HG02642 (cell line): ENCODE data around the gene GPATCH2L.

ENCODE experiments used
- ATAC-seq: cut with Tn5 transposase; IDR thresholded peaks from one replicate; pipeline ENCODE4 v1.9.1; 2021; ENCODE audit warnings: mild to moderate bottlenecking; ENCODE audit not compliant: unreplicated experiment, poor library complexity

GPATCH2L gene

DNA sequence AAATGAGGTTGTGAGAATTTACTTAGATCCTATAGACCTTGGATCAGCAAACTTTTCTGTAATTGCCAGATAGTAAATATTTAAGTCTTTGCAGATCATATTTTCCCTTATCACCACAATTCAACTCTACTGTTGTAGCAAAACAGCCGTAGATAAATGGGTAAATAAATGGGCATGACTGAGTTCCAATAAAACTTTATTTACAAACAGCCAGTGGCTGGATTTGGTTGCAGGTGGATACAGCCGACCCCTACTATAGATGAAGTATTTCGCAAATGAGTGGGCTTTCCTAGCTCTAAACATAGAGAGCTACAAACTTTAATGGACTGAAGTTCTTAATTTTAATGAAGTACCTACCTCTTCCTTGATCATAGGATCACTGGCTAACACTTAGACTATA lies 100.7 kb downstream of the GPATCH2L start:
- no peak for ATAC-seq

DNA sequence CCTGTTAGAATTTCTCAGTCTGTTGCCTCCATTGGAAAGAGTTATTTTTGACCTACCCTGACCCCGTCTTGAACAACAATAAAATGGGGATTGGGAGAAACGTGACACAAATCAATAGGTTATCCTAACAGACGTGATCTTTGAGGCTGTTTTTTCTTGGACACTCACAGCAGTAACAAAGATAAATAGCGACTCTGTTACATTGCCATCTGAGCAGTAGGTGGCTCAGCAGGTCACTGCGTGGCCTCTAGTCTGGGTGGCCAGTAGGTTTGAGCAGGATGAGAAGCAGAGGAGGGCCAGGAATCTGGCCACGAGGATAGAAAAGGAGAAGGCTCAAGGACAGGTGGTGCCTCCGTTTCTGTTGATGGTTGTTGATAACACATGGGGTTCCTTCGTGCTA lies 101.4 kb downstream of the GPATCH2L start:
- ATAC-seq, result no peak

DNA sequence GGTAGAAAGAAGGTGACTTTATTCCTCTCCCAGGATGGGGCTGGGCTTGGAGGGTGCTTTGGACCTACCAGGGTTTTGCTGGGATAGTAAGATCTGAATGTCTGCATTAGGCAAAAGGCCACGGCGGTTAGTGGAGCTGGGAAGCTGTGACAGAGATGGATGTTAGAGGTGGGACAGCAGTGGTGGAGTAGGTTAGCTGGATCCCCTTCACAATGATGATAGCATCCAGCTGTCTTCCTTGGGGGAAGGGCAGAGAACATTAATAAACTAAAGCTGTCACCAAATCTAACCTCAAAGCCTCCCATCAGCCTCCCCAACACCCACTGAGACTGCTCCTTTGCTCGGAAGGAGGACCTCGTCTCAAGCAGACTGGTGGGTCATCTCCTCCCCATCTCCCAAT lies 104.8 kb downstream of the GPATCH2L start:
- ATAC-seq, result no peak

GRCh38 chr14:76257111-76257803 lies 105.5 kb downstream of the GPATCH2L start:
- ATAC-seq, result no peak

- ATAC-seq, result no peak
Measured at GRCh38 chr14:76257842-76258397, 106.2 kb downstream of the GPATCH2L start.

DNA sequence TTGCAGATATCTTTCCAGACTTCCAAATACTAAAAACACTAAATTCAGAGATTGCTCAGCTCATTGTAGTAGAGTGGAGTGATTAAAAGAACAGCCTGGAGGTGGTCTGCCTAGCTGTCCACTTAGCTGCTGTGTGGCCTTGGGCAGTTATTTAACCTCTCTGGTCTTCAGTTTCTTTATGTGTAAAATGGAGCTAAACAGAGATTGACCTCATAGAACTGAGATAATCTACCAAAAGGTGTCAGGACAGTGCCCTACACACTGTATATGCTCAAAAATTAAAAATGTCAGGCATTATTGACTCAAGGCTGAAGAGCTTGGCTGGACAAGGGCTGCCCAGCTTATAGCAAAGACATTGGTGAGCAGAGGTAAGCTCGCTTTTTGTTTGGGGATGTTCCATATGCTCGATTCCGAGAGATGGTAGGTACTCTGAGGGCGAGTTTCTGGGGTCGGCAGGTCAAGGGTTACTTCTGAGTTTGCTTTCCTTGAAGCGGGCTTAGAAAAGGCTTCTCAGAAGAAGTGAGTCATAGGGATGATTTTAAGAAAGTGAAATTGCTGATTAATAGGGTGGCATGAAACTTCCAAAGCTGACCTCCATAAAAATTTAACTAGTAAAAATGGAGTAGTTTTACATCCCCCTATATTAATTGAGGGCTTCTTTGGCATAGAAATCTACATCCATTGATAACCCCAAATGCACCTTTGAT lies 107.5 kb downstream of the GPATCH2L start:
- no peak for ATAC-seq

DNA sequence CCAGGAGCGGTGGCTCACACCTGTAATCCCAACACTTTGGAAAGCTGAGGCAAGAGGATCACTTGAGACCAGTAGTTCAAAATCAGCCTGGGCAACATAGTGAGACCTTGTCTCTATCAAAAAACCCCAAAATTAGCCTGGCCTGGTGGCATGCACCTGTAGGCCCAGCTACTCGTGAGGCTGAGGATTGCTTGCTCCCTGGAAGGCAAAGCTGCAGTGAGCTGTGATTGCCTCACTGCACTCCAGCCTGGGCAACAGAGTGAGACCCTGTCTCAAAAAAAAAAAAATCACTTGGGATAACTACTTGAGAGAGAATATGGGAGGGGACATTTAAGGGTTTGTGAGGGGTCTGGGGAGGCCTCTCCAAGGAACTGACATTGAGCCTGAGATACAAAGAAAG lies 109.0 kb downstream of the GPATCH2L start:
- no peak for ATAC-seq

- no peak for ATAC-seq
Measured at GRCh38 chr14:76261371-76261811, 109.7 kb downstream of the GPATCH2L start.

GRCh38 chr14:76262641-76263040 lies 110.9 kb downstream of the GPATCH2L start:
- ATAC-seq, result no peak
